Measurements from ENCODE around the gene SPDYE4.

SPDYE4 gene

DNA sequence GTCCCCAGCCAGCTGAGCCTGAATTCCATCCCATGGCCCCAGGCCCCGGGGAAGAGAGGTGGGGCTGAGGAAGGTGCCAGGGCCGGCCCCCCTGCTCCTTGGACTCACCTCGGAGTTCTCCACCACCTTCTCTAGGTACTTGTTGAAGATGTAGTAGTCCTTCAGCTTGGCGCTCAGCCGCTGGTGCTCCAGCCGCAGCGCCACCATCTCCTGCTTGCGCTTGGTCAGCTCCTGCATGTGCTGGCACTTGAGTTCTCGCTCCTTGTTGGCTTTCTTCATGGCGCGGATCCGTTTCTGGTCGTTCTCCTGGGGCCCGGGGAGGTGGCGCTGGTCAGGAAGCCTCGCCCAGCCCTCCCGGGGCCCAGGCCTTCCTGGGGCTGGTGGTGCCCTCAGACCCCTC, 17.0 kb downstream of the SPDYE4 start:
- no peak for DNase-seq (ENCODE audit: low spot score)

DNA sequence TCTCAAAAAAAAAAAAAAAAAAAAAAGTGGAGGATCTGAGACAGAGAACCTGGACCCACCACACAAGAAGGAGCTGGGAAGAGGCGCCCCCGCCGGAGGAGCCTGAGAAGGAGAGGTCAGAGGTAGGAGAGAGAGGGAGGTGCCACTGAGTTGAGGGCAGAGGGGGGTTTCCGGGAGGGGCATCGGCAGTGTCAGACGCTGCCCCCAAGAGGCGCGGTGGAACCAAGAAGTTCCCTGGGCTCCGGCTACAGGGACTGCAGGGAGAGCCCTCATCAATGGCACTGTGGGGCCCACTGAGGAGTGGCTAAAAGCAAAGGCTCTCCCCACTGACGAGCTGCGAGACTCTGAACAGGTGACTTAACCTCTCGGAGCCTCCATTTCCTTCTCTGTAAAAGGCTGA, 17.9 kb downstream of the SPDYE4 start:
- no peak for DNase-seq (ENCODE audit: low spot score)

DNA sequence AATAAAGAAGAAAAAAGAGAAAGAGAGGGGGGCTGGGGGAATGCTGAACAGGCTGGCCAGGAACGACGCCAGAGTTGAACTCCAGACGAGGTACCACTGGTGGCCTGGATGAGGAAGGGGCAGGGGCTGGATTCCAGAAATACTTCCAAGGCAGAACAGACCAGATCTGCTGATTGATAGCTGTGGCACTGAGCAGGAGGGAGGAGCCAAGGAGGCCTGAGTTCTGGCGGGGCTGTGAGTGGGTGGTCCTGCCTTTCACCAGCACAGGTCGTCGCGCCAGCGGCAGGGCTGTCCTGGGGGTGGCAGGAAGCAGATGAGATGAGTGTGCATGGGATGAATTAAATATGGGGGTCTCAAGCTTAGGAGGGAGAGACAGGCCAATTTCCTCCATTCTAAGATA, 19.2 kb downstream of the SPDYE4 start:
- no peak for DNase-seq (ENCODE audit: low spot score)

DNA sequence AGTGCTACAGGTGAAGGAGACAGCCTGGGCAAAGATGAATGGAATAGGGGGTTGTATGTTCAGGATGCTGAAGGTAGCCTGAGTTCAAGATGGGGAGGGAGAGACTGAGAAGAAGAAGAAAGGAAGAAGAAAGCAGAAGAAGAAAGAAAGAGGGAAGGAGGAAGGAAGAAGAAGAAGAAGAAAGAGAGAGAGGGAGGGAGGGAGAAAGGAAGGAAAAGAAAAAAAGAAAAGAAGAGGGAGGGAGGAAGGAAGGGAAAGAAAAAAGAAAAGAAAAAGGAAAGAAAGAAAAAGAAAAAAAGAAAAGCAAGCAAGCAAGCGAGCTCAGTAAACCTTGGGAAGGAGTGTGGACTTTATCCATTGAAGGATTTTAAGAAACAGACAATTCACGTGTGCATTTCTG, 21.6 kb downstream of the SPDYE4 start:
- no peak for DNase-seq (ENCODE audit: low spot score)

DNA sequence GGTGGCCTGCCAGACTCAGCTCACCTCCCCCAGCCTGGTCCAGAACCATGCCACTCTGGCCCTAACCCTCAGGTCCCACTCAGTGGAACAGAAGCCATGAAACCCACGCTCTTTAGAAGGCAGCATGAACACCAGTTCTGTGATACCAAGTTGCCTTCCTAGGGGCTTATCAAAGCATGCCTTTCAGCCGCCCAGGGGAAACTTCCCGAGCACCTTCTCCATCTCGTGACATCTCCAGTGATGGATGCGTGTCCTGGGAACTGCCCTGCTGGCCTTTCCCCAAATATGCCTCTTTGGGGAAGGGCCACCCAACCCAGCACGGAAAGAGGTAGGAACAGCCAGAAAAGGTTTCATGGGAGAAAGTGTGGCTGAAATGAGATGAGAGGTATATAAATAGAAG, 22.0 kb downstream of the SPDYE4 start:
- no peak for DNase-seq (ENCODE audit: low spot score)

DNA sequence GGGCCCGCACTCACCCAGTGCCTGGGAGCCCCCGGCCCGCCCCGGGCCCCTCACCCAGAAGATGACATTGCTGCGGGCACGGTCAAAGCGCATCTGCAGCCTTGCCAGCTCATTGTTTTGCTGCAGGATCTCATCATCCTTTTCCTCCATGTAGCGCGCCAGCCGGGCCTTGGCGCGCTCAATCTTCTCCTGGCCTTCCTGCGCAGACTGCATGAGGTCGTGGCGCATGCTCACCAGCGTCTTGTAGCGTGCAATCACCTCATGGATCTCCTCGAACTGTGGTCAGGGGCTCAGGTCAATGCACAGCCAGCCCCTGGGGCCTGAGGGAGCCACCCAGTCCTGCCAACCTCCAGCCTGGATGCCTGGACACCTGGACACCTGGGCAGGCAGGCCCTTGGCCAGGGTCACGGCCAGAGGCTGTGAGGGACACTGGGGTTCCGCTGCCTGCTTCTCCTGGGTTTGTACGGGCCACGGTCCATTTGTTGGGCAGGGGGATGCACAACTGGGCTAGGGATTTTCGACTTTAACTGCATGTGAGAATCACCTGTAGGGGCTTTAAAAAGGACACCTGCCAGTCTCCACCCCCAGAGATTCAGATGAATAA, 22.9 kb downstream of the SPDYE4 start:
- DNase-seq (ENCODE audit: low spot score), result no peak

DNA sequence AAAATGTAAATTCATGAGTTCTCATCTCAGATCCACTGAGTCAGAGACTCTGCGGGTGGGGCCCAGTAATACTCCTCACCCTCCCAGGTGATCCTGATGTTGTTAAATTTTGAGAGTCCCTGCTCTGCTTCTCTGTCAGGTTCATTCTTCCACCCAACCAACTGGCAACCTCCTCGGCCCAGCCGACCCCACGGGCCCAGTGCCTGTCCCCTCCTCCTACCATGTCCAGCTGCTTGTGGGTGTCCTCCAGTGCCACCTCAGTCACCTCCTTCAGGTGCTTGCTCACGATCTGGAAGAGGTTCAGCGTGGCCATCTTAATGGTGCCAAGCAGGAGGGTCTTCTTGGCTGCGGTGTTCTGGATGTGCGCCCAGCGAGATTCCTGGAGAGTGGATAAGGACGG, 23.5 kb downstream of the SPDYE4 start:
- no peak for DNase-seq (ENCODE audit: low spot score)

DNA sequence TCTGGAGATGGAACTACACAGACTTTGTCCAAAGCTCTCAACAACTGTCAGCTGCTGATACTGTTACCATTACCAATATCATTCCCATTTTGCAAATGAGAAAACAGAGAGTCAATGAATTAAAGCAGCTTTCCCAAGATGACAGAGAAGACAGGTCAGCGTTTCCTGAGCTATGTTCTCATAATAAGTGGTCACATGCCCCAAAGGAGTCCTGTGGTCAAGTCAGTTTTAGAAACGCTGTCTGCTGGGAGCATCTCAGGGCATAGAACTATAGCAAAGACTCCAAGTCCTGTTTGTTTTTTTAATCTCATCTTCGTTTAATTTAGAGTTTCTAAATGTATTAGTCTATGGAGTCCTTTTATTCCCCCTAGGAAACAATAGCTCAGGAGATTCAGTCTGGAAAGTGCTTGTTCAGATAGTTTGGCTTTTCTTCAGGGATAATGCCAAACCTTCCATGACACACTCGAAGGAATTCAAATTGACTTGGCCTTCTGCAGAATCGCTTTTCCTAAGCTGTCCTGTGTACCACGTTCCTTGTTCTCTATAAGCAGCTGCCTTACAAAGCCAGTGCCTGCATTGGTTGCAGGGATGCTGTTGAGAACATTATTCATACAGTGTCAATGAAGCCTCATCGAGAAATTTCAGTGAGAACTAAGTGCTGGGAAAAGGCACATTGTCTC, 25.8 kb downstream of the SPDYE4 start:
- no peak for DNase-seq (ENCODE audit: low spot score)

DNA sequence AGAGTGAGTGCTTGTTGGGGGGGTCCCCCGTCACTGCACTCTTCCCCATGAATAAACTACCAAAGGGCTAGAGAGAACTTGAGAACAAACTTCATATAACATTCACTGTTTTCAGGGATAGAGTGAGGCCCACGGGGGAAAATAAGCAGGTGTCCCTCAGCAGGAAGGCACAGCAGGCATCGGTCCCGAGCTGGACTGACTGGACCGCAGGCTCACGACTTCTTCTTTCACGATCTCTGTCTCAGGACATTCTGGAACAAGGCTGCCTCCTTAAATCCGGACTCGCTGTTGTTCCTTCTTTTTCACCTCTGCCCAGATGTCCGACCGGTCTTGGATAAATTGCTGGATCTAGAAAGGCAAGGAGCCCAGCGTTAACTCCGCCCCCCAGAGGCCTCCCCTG, 28.5 kb downstream of the SPDYE4 start:
- DNase-seq (ENCODE audit: low spot score), result no peak

DNA sequence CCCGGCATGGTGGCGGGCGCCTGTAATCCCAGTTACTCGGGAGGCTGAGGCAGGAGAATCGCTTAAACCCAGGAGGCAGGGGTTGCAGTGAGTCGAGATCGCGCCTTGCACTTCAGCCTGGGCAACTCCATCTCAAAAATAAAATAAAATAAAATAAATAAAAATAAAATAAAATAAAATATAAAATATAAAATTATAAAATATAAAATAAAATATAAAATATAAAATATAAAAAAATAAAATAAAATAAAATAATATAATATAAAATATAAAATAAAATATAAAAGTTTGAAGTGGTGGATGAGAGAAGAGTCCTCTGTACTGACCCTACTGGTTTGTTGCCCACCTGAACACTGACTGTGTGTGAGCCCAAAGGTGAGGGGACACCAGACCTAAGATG, 28.9 kb downstream of the SPDYE4 start:
- no peak for DNase-seq (ENCODE audit: low spot score)

DNA sequence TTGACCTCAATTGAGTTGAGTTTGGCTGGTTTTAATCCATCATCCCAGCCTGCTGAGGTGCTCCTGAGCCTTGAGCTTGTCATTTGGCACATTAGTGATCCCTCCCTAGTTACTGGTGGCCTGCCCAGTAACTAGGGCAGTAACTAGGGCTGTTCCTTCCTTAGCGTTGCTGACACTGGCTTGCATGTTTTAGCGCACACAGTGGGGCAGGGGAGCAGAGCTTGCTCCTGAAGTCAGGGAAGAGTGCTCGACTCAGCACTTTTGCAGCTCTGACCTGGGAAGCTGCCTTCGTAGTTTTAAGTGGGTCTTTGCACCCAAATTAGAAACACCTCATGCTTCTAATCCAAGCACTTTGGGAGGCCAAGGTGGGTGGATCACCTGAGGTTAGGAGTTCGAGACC, 29.4 kb downstream of the SPDYE4 start:
- DNase-seq (ENCODE audit: low spot score), result no peak

DNA sequence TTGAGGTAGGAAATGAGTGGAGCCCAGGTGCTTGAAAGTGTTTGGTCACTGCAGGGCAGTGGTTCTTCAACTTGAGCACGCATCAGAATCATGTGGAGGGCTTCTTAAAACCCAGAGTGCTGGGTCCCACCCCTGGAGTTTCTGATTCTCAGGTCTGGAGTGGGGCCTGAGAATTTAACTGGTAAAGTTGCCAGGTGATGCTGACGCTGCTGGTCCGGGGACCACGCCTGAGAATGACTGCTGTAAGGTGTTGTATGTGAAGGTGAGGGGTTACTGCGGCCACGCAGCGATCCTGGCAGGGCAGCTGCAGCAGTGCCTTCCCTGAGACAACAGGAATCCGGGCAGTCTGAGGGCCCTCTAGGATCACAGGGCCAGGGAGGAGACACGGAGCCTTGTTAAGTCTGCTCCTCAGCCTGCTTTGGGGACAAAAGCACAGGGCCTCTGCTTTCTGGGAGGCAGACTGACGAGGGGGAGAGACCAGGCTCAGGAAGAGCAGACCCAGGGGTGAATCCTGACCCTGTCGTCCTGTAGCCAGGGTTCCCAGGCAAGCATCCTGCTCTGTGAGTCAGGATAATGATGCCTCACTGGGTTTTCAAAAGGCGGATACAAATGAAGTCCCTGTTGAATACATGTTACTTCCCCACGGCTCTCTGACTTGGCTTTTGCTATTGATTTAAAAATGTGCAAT, 30.0 kb downstream of the SPDYE4 start:
- no peak for DNase-seq (ENCODE audit: low spot score)

DNA sequence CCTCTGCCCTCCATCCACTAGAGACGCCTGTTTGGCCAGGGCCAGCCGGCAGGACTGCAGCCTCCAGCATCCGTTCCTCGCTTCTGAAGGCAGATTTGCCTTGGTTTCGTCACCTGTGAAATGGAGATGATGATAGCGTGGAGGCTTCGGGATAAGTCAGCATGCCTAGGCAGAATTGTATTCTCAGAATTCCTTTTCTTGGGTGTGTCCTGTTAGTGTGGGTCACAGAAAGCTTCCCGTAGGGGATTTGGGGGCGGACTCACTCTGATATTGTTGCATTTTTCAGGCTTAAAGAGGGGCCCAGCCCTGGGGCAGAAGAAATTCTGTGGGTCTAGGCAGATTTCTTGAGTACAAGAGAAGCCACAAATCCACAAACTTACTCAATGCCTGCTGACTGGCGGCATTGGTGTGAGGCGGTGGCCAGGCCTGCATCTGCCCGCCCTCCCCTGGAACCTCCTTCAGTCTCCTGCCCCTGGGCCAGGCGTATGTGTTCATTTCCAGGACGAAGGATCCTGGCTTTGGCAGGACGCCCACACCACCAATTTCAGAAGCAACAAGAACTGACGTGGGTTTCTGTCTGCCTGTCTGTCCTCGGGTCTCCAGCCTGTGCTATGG, 31.3 kb downstream of the SPDYE4 start:
- DNase-seq (ENCODE audit: low spot score), result no peak

DNA sequence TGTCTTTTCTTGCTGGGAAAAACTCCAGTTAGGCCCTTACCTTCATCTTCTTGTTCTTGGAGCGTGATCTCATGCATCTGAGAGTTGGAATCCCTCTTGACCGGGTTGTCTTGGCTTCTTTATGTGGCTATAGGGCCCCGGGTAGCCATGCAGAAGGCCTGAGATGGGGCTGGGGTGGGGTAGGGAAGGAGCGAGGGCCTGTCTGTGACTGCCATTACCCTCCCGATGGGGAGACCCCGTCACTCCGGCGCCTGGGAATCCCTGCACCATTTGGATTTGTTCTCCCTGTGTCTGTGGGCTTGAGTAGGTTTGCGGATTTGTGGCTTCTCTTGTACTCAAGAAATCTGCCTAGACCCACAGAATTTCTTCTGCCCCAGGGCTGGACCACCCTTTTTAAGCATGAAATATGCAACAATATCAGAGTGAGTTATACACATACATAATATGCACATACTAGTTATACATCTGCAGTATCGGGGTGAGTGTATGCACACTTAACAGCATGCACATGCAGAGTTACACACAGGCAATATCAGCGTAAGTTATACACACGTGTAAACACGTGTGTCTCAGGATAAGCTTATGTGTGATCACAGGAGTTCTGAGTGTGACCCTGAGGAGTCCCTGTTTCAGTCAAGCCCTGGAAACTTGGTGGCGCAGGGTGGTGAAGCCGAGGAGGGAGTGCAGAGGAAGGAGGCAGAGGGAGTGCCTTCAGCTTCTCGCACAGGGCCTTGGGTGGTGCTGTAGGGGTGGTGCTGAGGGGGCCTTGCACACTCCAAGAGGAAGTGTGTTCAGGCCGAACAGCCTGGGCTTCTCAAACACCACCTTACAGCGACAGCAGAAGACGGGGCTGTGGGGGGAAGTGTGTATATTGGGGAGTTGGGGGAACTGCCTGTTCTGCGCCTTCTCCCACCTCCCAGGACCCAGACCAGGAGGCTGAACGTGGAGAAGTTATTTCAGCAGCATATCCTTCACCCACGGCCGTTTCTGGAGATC, 32.2 kb downstream of the SPDYE4 start:
- DNase-seq (ENCODE audit: low spot score), result no peak

DNA sequence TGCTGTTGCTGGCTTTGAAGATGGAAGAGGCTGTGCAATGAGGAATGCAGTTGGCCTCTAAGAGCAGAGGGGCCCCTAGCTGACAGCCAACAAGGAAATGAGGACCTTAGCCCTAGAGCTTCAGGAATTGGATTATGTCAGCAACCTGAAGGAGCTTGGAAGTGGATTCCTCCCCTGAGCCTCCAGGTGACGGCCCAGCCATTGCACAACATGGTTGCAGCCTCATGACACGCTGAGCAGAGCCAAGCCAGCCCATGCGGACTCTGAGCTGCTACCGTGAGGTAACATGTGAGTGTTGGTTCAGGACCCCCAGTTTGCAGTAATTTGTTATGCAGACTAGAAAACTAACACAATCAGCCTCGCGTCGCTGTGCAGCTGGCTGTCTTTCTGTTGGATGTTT, 33.9 kb downstream of the SPDYE4 start:
- DNase-seq (ENCODE audit: low spot score), result no peak

DNA sequence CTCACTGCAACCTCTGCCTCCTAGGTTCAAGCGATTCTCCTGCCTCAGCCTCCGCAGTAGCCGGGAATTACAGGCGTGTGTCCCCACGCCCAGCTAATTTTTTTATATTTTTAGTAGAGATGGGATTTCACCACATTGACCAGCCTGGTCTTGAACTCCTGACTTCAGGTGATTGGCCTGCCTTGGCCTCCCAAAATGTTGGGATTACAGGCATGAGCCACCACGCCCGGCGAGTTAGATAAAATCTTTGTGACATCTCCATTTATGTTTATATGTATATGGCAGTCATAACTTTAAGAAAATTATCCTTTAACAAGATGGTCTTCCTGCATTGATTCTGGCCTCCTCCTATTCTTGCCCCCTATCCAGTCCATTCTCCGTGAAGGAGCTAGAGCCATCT, 37.8 kb downstream of the SPDYE4 start:
- DNase-seq (ENCODE audit: low spot score), result no peak

DNA sequence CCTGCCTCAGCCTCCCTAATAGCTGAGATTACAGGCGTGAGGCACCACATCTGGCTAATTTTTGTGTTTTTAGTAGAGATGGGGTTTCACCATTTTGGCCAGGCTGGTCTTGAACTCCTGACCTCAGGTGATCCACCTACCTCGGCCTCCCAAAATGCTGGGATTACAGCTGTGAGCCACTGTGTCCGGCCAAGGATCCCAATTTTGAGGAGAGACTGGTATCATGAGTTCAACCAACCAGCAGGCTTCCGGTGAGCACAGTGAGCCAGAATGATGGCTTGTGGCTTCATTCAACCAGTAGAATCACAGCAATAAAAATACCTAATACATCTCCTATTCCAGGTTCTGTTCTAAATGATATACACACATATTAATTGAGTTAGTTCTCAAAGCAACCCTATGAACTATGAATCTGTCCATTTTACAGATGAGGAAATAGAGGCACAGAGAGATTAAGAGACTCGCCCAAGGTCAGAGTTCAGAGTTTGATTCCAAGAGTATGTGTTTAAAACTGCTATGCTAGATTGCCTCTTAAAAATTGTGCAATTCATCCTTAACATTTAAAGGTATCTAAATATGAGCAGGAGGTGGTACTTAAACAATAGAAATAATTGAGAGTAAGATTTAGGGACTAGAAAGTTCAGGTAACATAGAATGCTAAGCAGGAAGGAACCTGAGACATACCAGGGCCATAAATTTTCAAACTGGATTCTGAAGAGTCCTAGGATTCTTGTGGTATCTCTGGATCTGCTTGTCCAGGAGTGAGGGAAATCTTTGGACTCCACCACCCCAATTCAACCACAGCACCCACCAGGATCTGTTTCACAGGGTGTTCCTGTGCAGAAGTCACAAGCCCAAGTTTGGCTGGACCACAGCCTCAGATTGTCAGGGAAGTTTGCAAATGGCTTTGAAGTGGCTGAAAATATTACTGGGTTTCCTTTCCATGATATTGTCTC, 38.8 kb downstream of the SPDYE4 start:
- no peak for DNase-seq (ENCODE audit: low spot score)

DNA sequence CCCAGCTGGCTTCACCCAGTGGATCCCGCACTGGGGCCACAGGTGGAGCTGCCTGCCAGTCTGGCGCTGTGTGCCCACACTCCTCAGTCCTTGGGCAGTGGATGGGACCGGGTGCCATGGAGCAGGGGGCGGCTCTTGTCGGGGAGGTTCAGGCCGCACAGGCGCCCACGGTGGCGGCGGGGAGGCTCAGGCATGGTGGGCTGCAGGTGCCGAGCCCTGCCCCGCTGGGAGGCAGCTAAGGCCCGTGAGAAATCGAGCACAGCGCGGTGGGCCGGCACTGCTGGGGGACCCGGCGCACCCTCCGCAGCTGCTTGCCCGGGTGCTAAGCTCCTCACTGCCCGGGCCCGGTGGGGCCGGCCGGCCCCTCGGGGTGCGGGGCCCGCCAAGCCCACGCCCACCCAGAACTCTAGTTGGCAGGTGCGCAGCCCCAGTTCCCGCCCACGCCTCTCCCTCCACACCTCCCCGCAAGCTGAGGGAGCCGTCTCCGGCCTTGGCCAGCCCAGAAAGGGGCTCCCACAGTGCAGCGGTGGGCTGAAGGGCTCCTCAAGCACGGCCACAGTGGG, 40.3 kb downstream of the SPDYE4 start:
- no peak for DNase-seq (ENCODE audit: low spot score)

DNA sequence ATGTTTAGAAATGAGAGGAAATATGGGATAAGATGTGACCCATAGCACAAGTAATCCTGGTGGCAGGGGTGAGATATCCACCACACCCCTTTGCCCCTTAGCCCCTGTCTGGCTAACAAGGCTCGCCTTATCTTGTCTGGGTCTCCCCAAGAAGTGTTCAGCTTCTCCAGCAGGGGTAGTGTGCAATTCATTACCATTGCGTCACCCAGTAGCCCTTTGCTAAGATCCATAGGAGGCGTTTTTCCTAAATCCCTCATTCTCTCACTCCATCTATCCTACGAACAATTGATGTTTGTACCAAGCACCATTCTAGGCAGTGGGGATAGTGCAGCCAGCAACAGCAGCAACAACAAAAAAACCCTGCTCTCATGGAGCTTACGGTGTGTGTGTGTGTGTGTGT, 44.5 kb downstream of the SPDYE4 start:
- no peak for DNase-seq (ENCODE audit: low spot score)

DNA sequence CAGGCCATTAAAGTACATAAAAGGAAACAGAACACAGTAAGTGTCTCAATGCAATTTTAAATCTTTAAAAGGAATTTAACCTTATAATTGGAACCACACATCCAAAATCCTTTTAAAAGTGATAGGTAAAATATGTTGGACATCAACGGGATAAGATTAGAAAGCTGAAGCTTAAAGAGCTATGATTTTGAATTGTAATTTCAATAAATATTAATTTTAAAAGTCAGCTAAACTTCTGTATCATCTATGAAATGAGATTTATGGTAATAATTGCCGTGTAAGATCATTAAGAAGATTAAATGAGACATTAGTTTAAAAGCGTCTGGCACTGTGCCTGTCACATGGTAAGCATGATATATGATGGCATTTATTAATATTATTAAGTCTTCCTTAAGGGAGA, 45.0 kb downstream of the SPDYE4 start:
- no peak for DNase-seq (ENCODE audit: low spot score)

DNA sequence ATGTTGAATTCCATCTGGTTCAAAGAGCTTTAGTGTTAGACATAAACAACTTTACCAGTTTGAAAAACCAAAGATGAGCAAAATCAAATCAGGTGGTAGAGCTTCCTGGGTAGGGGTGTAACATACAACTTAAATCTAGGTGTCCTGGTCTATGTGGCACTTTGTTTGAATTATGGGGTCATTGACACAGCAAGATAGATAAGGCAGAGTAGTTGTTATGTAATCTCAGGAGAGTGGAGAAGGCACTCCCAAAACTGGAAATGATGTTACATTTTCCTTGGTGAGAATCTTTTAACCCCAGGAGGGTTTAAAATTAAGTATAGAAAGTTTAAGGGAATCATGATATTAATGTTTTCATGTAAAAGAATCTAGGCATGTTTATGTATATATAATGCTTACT, 45.6 kb downstream of the SPDYE4 start:
- no peak for DNase-seq (ENCODE audit: low spot score)

Measured in NAMALWA (cell line).